Measurements from ENCODE around the gene IARS2. TPM values are rescaled to one million over a fixed set of nuclear protein-coding genes. Genes with fewer than 3 reads are reported as not detected.

The IARS2 gene
- total RNA-seq, 1 experiment from 2014 or later: 104 TPM

GRCh38 chr1:220149742-220150141 is 55.8 kb downstream of the IARS2 start:
- Mint-ChIP-seq H3K4me3 (ENCODE audit: low read depth, unreplicated experiment) (no peak overlapping the region), H3K27me3 (ENCODE audit: unreplicated experiment) (no peaks in the 10 kb centered on the region), H3K36me3 (ENCODE audit: insufficient read depth, unreplicated experiment) (peaks cover 29% of the 10 kb centered on the region), H3K4me1 (ENCODE audit: low read depth, unreplicated experiment) (no peaks in the 10 kb centered on the region), H3K27ac (ENCODE audit: unreplicated experiment) (no peak overlapping the region), H3K9me3 (ENCODE audit: low read depth, unreplicated experiment) (no peaks in the 10 kb centered on the region)
- no TSS peak for BruUV-seq (replicated peaks)
- TF ChIP-seq CTCF (IDR thresholded peaks at IDR 0.05; ENCODE audit: unreplicated experiment): no peak
- intact Hi-C loops (cut with micrococcal nuclease; ENCODE audit: unreplicated experiment): no loop called here
- DNase-seq: no peak
- CTCF ChIA-PET: interaction anchor here (1.0 kb wide), 1 partner anchor 11 kb away, joined by 6 read pairs; no protein-coding TSS in a partner anchor

- intact Hi-C loops (cut with micrococcal nuclease; ENCODE audit: unreplicated experiment): no loop called here
- no peaks in the 10 kb centered on the region for H3K9me3 Mint-ChIP-seq (ENCODE audit: low read depth, unreplicated experiment)
- TF ChIP-seq CTCF (IDR thresholded peaks at IDR 0.05; ENCODE audit: unreplicated experiment): no peak
- no peaks in the 10 kb centered on the region for H3K27me3 Mint-ChIP-seq (ENCODE audit: unreplicated experiment)
- no TSS peak for BruUV-seq (replicated peaks)
- CTCF ChIA-PET: no interaction called here
- peaks cover 20% of the 10 kb centered on the region for H3K36me3 Mint-ChIP-seq (ENCODE audit: insufficient read depth, unreplicated experiment)
- DNase-seq: no peak
- no peak overlapping the region for H3K27ac Mint-ChIP-seq (ENCODE audit: unreplicated experiment)
- H3K4me3 Mint-ChIP-seq (ENCODE audit: low read depth, unreplicated experiment): no peak overlapping the region
- H3K4me1 Mint-ChIP-seq (ENCODE audit: low read depth, unreplicated experiment): no peaks in the 10 kb centered on the region
These were observed 57.5 kb downstream of the IARS2 start for GRCh38 chr1:220151454-220151853.

GRCh38 chr1:220153147-220153546 is 59.2 kb downstream of the IARS2 start:
- H3K27me3 Mint-ChIP-seq (ENCODE audit: unreplicated experiment): no peaks in the 10 kb centered on the region
- BruUV-seq (replicated peaks): no TSS peak
- H3K4me3 Mint-ChIP-seq (ENCODE audit: low read depth, unreplicated experiment): no peak overlapping the region
- intact Hi-C loops (cut with micrococcal nuclease; ENCODE audit: unreplicated experiment): no loop called here
- TF ChIP-seq CTCF (IDR thresholded peaks at IDR 0.05; ENCODE audit: unreplicated experiment): no peak
- H3K9me3 Mint-ChIP-seq (ENCODE audit: low read depth, unreplicated experiment): no peaks in the 10 kb centered on the region
- H3K27ac Mint-ChIP-seq (ENCODE audit: unreplicated experiment): no peak overlapping the region
- DNase-seq: no peak
- CTCF ChIA-PET: no interaction called here
- no peaks in the 10 kb centered on the region for H3K4me1 Mint-ChIP-seq (ENCODE audit: low read depth, unreplicated experiment)
- H3K36me3 Mint-ChIP-seq (ENCODE audit: insufficient read depth, unreplicated experiment): peaks cover 17% of the 10 kb centered on the region

GRCh38 chr1:220156620-220157146 is 62.8 kb downstream of the IARS2 start:
- Mint-ChIP-seq H3K4me1 (ENCODE audit: low read depth, unreplicated experiment) (no peaks in the 10 kb centered on the region), H3K4me3 (ENCODE audit: low read depth, unreplicated experiment) (no peak overlapping the region), H3K9me3 (ENCODE audit: low read depth, unreplicated experiment) (no peaks in the 10 kb centered on the region), H3K36me3 (ENCODE audit: insufficient read depth, unreplicated experiment) (peaks cover 17% of the 10 kb centered on the region), H3K27ac (ENCODE audit: unreplicated experiment) (no peak overlapping the region), H3K27me3 (ENCODE audit: unreplicated experiment) (no peaks in the 10 kb centered on the region)
- intact Hi-C loops (cut with micrococcal nuclease; ENCODE audit: unreplicated experiment): no loop called here
- BruUV-seq (replicated peaks): no TSS peak
- DNase-seq: no peak
- TF ChIP-seq CTCF (IDR thresholded peaks at IDR 0.05; ENCODE audit: unreplicated experiment): no peak
- CTCF ChIA-PET: no interaction called here
